GM20000 (cell line): ENCODE measurements around the gene PAPSS2.

Experiments used
- DNase-seq: peaks from one replicate; pipeline ENCODE4 v3.0.0; 2012; ENCODE audit warnings: low spot score
- TF ChIP-seq, protein P1 (sequence below): IDR thresholded peaks from 2 replicates; pipeline ENCODE4 v1.5.1; 2012; ENCODE audit warnings: mild to moderate bottlenecking, control low read depth; ENCODE audit errors: extremely low read depth, missing control alignments

PAPSS2 gene

DNA sequence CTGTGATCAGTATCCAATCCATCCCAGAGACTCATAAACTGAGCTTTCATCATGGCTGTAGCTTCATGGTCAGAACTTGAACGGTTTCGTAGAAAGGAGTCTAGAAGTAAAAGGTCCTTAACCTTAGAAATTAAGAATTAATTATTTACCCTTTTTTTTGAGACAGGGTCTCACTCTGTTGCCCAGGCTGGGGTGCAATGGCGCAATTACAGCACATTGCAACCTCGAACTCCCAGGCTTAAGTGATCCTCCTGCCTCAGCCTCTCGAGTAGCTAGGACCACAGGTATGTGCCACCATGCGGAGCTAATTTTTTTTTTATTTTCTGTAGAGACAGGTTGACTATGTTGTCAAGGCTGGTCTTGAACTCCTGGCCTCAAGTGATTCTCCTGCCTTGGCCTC lies 116.7 kb downstream of the PAPSS2 start:
- DNase-seq: no peak
- TF ChIP-seq, protein P1, sequence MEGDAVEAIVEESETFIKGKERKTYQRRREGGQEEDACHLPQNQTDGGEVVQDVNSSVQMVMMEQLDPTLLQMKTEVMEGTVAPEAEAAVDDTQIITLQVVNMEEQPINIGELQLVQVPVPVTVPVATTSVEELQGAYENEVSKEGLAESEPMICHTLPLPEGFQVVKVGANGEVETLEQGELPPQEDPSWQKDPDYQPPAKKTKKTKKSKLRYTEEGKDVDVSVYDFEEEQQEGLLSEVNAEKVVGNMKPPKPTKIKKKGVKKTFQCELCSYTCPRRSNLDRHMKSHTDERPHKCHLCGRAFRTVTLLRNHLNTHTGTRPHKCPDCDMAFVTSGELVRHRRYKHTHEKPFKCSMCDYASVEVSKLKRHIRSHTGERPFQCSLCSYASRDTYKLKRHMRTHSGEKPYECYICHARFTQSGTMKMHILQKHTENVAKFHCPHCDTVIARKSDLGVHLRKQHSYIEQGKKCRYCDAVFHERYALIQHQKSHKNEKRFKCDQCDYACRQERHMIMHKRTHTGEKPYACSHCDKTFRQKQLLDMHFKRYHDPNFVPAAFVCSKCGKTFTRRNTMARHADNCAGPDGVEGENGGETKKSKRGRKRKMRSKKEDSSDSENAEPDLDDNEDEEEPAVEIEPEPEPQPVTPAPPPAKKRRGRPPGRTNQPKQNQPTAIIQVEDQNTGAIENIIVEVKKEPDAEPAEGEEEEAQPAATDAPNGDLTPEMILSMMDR: no peak

DNA sequence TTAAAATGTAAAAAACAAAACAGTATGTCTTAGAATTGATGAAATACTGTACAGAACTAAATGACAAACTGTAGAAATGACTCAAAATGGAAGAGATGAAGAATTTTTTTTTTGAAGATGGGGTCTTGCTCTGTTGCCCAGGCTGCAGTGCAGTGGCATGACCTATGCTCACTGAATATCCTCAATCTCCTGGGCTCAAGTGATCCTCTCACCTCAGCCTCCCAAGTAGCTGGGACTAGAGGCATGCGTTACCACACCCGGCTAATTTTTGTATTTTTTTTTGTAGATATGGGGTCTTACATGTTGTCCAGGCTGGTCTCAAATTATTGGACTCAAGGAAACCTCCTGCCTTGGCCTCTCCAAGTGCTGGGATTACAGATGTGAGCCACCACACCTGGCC lies 121.9 kb downstream of the PAPSS2 start:
- DNase-seq: no peak
- TF ChIP-seq, protein P1: no peak

- no peak for DNase-seq
- TF ChIP-seq, protein P1: no peak
Measured at GRCh38 chr10:87782721-87783120, 123.0 kb downstream of the PAPSS2 start.

DNA sequence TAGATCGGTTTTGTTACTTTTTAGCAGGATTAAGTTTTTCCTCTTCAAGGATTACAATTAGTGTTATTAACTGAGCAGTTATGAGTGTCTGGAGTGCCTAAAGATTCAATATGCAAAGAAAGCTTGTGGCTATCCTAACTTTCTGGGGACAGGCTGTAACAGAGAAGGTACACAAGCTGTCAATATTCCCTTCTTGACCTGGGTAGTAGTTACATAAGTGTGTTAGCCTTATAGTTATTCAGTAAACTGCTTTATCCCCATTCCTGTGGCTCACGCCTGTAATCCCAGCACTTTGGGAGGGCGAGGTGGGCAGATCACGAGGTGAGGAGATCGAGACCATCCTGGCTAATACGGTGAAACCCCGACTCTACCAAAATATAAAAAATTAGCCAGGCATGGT lies 126.7 kb downstream of the PAPSS2 start:
- TF ChIP-seq, protein P1: no peak
- no peak for DNase-seq

GRCh38 chr10:87790185-87790584 lies 130.5 kb downstream of the PAPSS2 start:
- DNase-seq: no peak

DNA sequence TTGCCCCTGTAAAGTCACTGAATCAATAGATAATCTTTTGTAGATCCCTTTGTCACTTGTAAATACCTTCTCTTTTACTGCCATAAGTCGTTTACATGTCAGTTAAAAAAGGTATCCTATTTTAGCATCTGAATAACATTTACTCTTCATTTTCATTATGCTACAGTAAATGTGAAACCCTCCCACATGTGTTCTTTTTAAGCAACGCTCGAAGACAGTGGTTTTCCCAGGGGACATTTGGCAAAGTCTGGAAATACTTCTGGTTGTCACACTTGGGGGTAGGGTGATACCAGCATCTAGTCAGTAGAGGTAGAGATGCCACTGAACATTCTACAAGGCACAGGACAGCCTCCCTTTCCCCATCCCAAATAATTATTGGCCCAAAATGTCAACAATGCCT lies 134.6 kb downstream of the PAPSS2 start:
- peak; percentile 25 for DNase-seq
- TF ChIP-seq, protein P1: no peak

More at GRCh38 chr10:87790185-87790584, 130.5 kb downstream of the PAPSS2 start:
- TF ChIP-seq, protein P1: no peak
